ENCODE measurements around the gene DCP1A.
A peak's percentile ranks its signal among the peaks of the same experiment; 100 is the strongest.
"Not testable (repeated sequence)": the region's sequence is repeated elsewhere in the genome, so short reads cannot be mapped to it uniquely, and the experiment has no call there.

Gene DCP1A

GRCh38 chr3:53261712-53262111 is 85.6 kb downstream of the DCP1A start:
- no peak for DNase-seq

- DNase-seq: no peak
Observed at GRCh38 chr3:53260286-53260785, 87.0 kb downstream of the DCP1A start.

- no peak for DNase-seq
Observed at GRCh38 chr3:53259427-53260259, 87.7 kb downstream of the DCP1A start.

- no peak for DNase-seq
Observed at GRCh38 chr3:53258600-53259426, 88.5 kb downstream of the DCP1A start.

- no peak for DNase-seq
Observed at GRCh38 chr3:53257465-53257864, 89.9 kb downstream of the DCP1A start.

GRCh38 chr3:53256704-53257055 is 90.7 kb downstream of the DCP1A start:
- no peak for DNase-seq

GRCh38 chr3:53255775-53256703 is 91.3 kb downstream of the DCP1A start, which contains the start of gene TKT:
Gene TKT (minus strand): TSS chr3:53256022. CDS start chr3:53255942, 80 bp downstream.
- peak; percentile 66 to 75 for DNase-seq

GRCh38 chr3:53255423-53255774 is 91.9 kb downstream of the DCP1A start:
- peak in 1 of 2 experiments; percentile 43 for DNase-seq

GRCh38 chr3:53254509-53255422 is 92.6 kb downstream of the DCP1A start:
- peak; percentile 38 to 45 for DNase-seq

- DNase-seq: no peak
Observed at GRCh38 chr3:53253707-53254508, 93.4 kb downstream of the DCP1A start.

GRCh38 chr3:53252947-53253322 is 94.4 kb downstream of the DCP1A start:
- DNase-seq: not testable (repeated sequence)

GRCh38 chr3:53252096-53252946 is 95.0 kb downstream of the DCP1A start:
- DNase-seq: no peak

- DNase-seq: no peak
Observed at GRCh38 chr3:53250881-53251605, 96.3 kb downstream of the DCP1A start.

GRCh38 chr3:53250453-53250852 is 96.9 kb downstream of the DCP1A start:
- no peak for DNase-seq

GRCh38 chr3:53248161-53248560 is 99.2 kb downstream of the DCP1A start:
- DNase-seq: no peak

- DNase-seq: no peak
Observed at GRCh38 chr3:53247619-53248018, 99.7 kb downstream of the DCP1A start.

- no peak for DNase-seq
Observed at GRCh38 chr3:53244271-53244670, 103.1 kb downstream of the DCP1A start.

- no peak for DNase-seq
Observed at GRCh38 chr3:53243785-53244184, 103.6 kb downstream of the DCP1A start.

- no peak for DNase-seq
Observed at GRCh38 chr3:53243165-53243564, 104.2 kb downstream of the DCP1A start.

Data from NCI-H2081 (cell line).